A673 (cell line): ENCODE results near the gene PNLIPRP1. TPM values are rescaled to one million over a fixed set of nuclear protein-coding genes. Genes with fewer than 3 reads are reported as not detected.

ENCODE experiments used
- Bru-seq: library from RNA; stranded (reverse); fragments of 400-500 nt; gene quantifications from one replicate; lab custom pipeline; 2021; lab: Mats Ljungman, UMichigan
- BruChase-seq, 2 experiments: library from RNA; stranded (reverse); fragments of 400-500 nt; gene quantifications; one replicate each; lab custom pipeline; 2021; lab: Mats Ljungman, UMichigan
- BruUV-seq: library from RNA; stranded (reverse); fragments of 400-500 nt; replicated peaks from 2 replicates; lab custom pipeline; 2021; lab: Mats Ljungman, UMichigan
- CTCF ChIA-PET: fragments of 300-600 bp; sonication (Branson Sonifier 250); formaldehyde crosslinking; loops from one replicate; lab custom pipeline; 2022; ENCODE audit warnings: antibody characterized with exemption; lab: Charles Lee
- POLR2A ChIA-PET: fragments of 300-600 bp; sonication (Branson Sonifier 250); formaldehyde crosslinking; loops from one replicate; lab custom pipeline; 2022; ENCODE audit warnings: antibody characterized with exemption; ENCODE audit not compliant: low non-redundant PET; lab: Charles Lee
- DNase-seq: peaks from one replicate; pipeline ENCODE4 v3.0.0-alpha.2; 2015; ENCODE audit warnings: low spot score
- H3K27ac ChIP-seq: fragments of 200-600 bp; sonication (generic); 2 replicates; pipeline ENCODE4 v1.5.1; 2016; ENCODE audit warnings: mixed run types, low read depth, mild to moderate bottlenecking, mixed read lengths, antibody characterized with exemption, low read length; ENCODE audit not compliant: poor library complexity, severe bottlenecking
- H3K27me3 ChIP-seq: fragments of 200-600 bp; sonication (generic); replicated peaks from 2 replicates; pipeline ENCODE4 v1.6.1; 2017; ENCODE audit warnings: mixed run types, low read depth, mild to moderate bottlenecking, mixed read lengths, antibody characterized with exemption, low read length; ENCODE audit not compliant: insufficient read depth, poor library complexity
- H3K36me3 ChIP-seq: fragments of 200-600 bp; sonication (generic); 2 replicates; pipeline ENCODE4 v1.6.1; 2016; ENCODE audit warnings: mixed run types, mild to moderate bottlenecking, mixed read lengths, antibody characterized with exemption, low read length; ENCODE audit not compliant: insufficient read depth, poor library complexity, severe bottlenecking
- H3K4me1 ChIP-seq: fragments of 200-600 bp; sonication (generic); 2 replicates; pipeline ENCODE4 v1.6.1; 2017; ENCODE audit warnings: mixed run types, mild to moderate bottlenecking, mixed read lengths, antibody characterized with exemption, low read length; ENCODE audit not compliant: insufficient read depth, poor library complexity, severe bottlenecking
- H3K4me3 ChIP-seq: fragments of 200-600 bp; sonication (generic); 2 replicates; pipeline ENCODE4 v1.5.1; 2016; ENCODE audit warnings: low read depth, mixed run types, mild to moderate bottlenecking, mixed read lengths, low read length; ENCODE audit not compliant: poor library complexity, severe bottlenecking
- H3K9me3 ChIP-seq: fragments of 200-600 bp; sonication (generic); 2 replicates; pipeline ENCODE4 v1.6.1; 2016; ENCODE audit warnings: mixed run types, low read depth, mild to moderate bottlenecking, mixed read lengths, antibody characterized with exemption, low read length; ENCODE audit not compliant: poor library complexity, severe bottlenecking
- EZH2 ChIP-seq: fragments of 200-600 bp; sonication (generic); IDR thresholded peaks from 2 replicates; pipeline ENCODE4 v1.6.1; 2017; ENCODE audit warnings: borderline replicate concordance, low read depth, mild to moderate bottlenecking, mixed read lengths, antibody characterized with exemption, low read length; ENCODE audit not compliant: poor library complexity, severe bottlenecking
- intact Hi-C: fragments of 100-400 bp; cut with micrococcal nuclease; formaldehyde crosslinking; loops from one replicate; pipeline ENCODE4 v1.10.0; 2022; ENCODE audit not compliant: unreplicated experiment
- long read RNA-seq: library from polyadenylated mRNA; stranded (forward); transcript quantifications from one replicate; pipeline ENCODE4 v2.0.0, GENCODE V29; 2022
- total RNA-seq: library from RNA; stranded (reverse); gene quantifications from 2 replicates; pipeline ENCODE4 v1.2.3, GENCODE V29; 2021
- TF ChIP-seq, protein P1 (sequence below): fragments of 300-800, 200-600 bp; sonication (generic); conservative IDR thresholded peaks from 2 replicates; pipeline ENCODE4 v1.5.1; 2017; ENCODE audit warnings: low read depth, mild to moderate bottlenecking, antibody characterized with exemption, low read length, moderate library complexity, mixed read lengths

PNLIPRP1 gene
- not detected in 2 replicates for total RNA-seq
- Bru-seq, nascent RNA, result not detected
- BruChase-seq, experiment 1, labeled RNA remaining after a 2-hour chase, result not detected
- BruChase-seq, experiment 2, labeled RNA remaining after a 6-hour chase, result not detected
- long read RNA-seq, result 0 reads

DNA sequence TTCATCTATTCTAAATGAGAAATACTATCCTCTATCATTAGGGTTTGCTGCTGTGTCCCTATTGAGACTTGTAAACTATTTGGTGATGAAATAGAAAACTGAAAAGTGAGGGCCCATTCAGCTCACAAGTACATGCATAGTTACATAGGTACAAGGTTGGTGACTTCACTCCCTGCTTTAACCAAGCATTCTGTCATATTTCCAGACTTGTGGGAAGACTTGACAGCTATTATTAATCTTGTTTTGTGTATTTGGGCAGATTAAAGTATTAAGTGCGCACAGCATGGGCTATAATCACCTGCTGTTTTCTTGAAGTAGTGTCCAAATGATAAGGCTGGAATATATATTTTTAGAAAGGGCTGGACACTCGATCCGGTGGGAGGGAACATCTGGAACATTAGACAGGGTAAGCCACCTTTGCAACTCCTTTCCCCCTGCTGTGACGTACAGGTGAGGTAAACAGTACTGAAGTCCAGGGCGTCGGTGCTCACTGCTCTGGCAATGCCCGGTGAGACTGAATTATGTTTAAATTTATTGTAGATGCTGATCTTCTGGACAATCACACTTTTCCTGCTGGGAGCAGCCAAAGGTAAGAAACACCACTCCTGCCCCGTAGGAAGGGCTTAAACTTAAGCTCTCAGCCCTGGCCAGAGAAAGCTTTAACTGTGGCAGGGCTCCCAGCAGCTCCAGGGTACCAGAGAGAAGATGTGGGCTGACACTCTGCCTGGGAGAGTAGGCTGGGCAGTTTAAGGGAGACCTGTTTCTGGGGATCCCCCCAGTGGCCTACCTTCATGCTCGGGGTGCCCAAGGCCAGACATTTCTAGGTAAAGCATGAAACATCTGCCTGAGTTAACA, at the start of gene PNLIPRP1:
Gene PNLIPRP1 (plus strand): TSS at position 370 of the 855 bp plus-strand sequence. CDS start 171 bp downstream, at position 541.
- no peaks in the 10 kb centered on the region for H3K9me3 ChIP-seq

DNA sequence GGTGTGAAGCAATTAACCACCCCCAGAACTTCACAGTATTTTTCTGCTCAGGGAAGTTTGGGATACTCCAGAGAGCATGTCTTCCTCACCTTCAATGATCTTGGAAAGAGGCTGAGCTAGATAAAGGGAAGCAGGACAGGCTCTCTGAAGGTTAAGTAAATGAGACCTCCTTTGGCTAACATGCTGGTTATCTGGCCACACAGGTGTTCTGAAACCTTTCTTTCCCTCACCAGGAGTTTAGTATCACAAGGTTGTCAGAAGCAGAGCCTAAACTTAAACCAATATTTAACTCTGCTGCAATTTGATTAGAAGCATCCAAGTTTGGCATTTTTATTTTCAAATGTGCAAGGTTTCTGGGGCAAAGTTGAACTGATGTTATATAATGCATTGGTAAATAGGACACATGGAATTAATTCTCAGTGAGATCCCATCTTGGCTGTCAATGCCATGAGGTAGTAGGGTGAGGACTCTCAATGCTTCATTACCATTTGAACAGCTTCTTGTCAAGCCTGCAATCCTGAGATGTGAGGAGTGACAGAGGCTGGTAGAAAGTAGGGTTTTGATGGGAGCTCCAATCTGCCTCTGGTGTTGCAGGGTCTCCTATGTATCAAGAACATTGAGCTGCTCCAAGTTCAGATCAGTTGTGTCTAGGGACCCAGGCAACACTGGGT, 48.6 kb upstream of the PNLIPRP1 start:
- no peaks in the 10 kb centered on the region for H3K4me1 ChIP-seq
- peaks cover 13% of the 10 kb centered on the region for H3K27me3 ChIP-seq
- no peak for DNase-seq
- ChIA-PET POLR2A (no interaction called here), CTCF (no interaction called here)
- H3K9me3 ChIP-seq, result no peaks in the 10 kb centered on the region
- no peak for TF ChIP-seq EZH2
- TF ChIP-seq, protein P1, sequence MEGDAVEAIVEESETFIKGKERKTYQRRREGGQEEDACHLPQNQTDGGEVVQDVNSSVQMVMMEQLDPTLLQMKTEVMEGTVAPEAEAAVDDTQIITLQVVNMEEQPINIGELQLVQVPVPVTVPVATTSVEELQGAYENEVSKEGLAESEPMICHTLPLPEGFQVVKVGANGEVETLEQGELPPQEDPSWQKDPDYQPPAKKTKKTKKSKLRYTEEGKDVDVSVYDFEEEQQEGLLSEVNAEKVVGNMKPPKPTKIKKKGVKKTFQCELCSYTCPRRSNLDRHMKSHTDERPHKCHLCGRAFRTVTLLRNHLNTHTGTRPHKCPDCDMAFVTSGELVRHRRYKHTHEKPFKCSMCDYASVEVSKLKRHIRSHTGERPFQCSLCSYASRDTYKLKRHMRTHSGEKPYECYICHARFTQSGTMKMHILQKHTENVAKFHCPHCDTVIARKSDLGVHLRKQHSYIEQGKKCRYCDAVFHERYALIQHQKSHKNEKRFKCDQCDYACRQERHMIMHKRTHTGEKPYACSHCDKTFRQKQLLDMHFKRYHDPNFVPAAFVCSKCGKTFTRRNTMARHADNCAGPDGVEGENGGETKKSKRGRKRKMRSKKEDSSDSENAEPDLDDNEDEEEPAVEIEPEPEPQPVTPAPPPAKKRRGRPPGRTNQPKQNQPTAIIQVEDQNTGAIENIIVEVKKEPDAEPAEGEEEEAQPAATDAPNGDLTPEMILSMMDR, result no peak
- no peak overlapping the region for H3K27ac ChIP-seq
- no TSS peak for BruUV-seq
- intact Hi-C loops, result no loop called here
- H3K36me3 ChIP-seq, result no peaks in the 10 kb centered on the region
- no peak overlapping the region for H3K4me3 ChIP-seq

More for the DNA sequence above, at the start of gene PNLIPRP1:
- CTCF ChIA-PET, result no interaction called here
- Histone ChIP-seq H3K27me3 (no peaks in the 10 kb centered on the region), H3K27ac (no peak within 1 kb of the TSS), H3K4me3 (no peak within 1 kb of the TSS), H3K36me3 (no peaks in the 10 kb centered on the region), H3K4me1 (no peaks in the 10 kb centered on the region)
- no peak for TF ChIP-seq EZH2
- TF ChIP-seq, protein P1, result no peak
- DNase-seq, result no peak
- POLR2A ChIA-PET, result no interaction called here
- BruUV-seq, result no TSS peak
- intact Hi-C loops, result no loop called here

- ChIA-PET POLR2A (no interaction called here), CTCF (no interaction called here)
- H3K9me3 ChIP-seq, result no peaks in the 10 kb centered on the region
- no peaks in the 10 kb centered on the region for H3K4me1 ChIP-seq
- no peak for DNase-seq
- no peaks in the 10 kb centered on the region for H3K36me3 ChIP-seq
- TF ChIP-seq EZH2, result no peak
- TF ChIP-seq, protein P1, result no peak
- H3K27me3 ChIP-seq, result peaks cover 13% of the 10 kb centered on the region
- no peak overlapping the region for H3K4me3 ChIP-seq
- BruUV-seq, result no TSS peak
- H3K27ac ChIP-seq, result no peak overlapping the region
- intact Hi-C loops, result no loop called here
These were observed 45.6 kb upstream of the PNLIPRP1 start for GRCh38 chr10:116545122-116545521.
